HepG2 (cell line): ENCODE data around the gene SLC16A5. TPM values are rescaled to one million over a fixed set of nuclear protein-coding genes. Genes with fewer than 3 reads are reported as not detected.

ENCODE experiments used
- DBP ChIP-seq: sonication (generic); formaldehyde crosslinking; IDR thresholded peaks from 2 replicates; pipeline ENCODE4 v1.4.0; 2020; ENCODE audit warnings: missing genetic modification reagents; ENCODE audit errors: not compliant biosample characterization
- ELF3 ChIP-seq: IDR thresholded peaks from 2 replicates; pipeline ENCODE4 v1.6.1; 2016; ENCODE audit warnings: missing genetic modification reagents, missing compliant biosample characterization
- KLF12 ChIP-seq: sonication (generic); formaldehyde crosslinking; IDR thresholded peaks from 2 replicates; pipeline ENCODE4 v1.4.0; 2020; ENCODE audit warnings: missing genetic modification reagents, borderline replicate concordance
- POLR2G ChIP-seq: fragments of 200-400 bp; formaldehyde crosslinking; IDR thresholded peaks from 2 replicates; pipeline ENCODE4 v1.6.1; 2018; ENCODE audit warnings: mild to moderate bottlenecking, low read depth, low read length, moderate library complexity
- RBAK ChIP-seq: sonication (generic); formaldehyde crosslinking; IDR thresholded peaks from 2 replicates; pipeline ENCODE4 v1.5.1; 2020; ENCODE audit warnings: mild to moderate bottlenecking, missing genetic modification reagents
- TOPORS ChIP-seq: sonication (generic); formaldehyde crosslinking; IDR thresholded peaks from 2 replicates; pipeline ENCODE4 v1.8.0; 2023; ENCODE audit warnings: mild to moderate bottlenecking, missing genetic modification reagents
- ZNF136 ChIP-seq: sonication (generic); formaldehyde crosslinking; IDR thresholded peaks from 2 replicates; pipeline ENCODE4 v1.8.1; 2022; ENCODE audit warnings: low read depth, mild to moderate bottlenecking, moderate library complexity, missing genetic modification reagents
- ZNF205 ChIP-seq: IDR thresholded peaks from 2 replicates; pipeline ENCODE4 v1.6.1; 2018; ENCODE audit warnings: missing biosample characterization, missing genetic modification reagents
- ZNF564 ChIP-seq: sonication (generic); formaldehyde crosslinking; IDR thresholded peaks from 2 replicates; pipeline ENCODE4 v1.8.1; 2023; ENCODE audit warnings: mild to moderate bottlenecking, missing genetic modification reagents
- ZNF709 ChIP-seq: sonication (generic); formaldehyde crosslinking; IDR thresholded peaks from 2 replicates; pipeline ENCODE4 v1.5.0; 2020; ENCODE audit warnings: mild to moderate bottlenecking, missing genetic modification reagents
- polyA plus RNA-seq, 8 experiments: library from polyadenylated mRNA; depleted of rRNA in 3 of 8; stranded (reverse) in 7 of 8; unstranded in 1 of 8; fragments of >200 nt; fragmentation: Illumina TruSeq in 4 of 8; extraction: Trizol in 4 of 8; gene quantifications; 2 replicates each; pipeline versions ENCODE4 v1.2.1 to v1.2.3, GENCODE V29; 2011 to 2016; ENCODE audit warnings: low read depth in 4 of 8, missing spikeins in 1 of 8, mixed read lengths in 1 of 8; ENCODE audit not compliant: insufficient read depth in 1 of 8
- total RNA-seq, 5 experiments: library from RNA; depleted of rRNA; stranded (reverse); fragments of >200 nt; fragmentation: Illumina TruSeq; extraction: Trizol; gene quantifications; 2 replicates each; pipeline ENCODE4 v1.2.3, GENCODE V29; 2016; ENCODE audit warnings: low read depth in 1 of 5
- TF ChIP-seq, protein P1 (sequence below): sonication (generic); formaldehyde crosslinking; IDR thresholded peaks from 2 replicates; pipeline ENCODE4 v1.4.0; 2020; ENCODE audit warnings: missing genetic modification reagents
- TF ChIP-seq, protein P2 (sequence below): sonication (generic); formaldehyde crosslinking; IDR thresholded peaks from 2 replicates; pipeline ENCODE4 v1.5.0; 2020; ENCODE audit warnings: missing genetic modification reagents, mild to moderate bottlenecking, borderline replicate concordance

SLC16A5 gene
- total and polyA plus RNA-seq, 2 of the 13 experiments (the other 11 are each of a cell fraction or from before 2014, with no cell fraction given): 0.69 to 5.6 TPM

DNA sequence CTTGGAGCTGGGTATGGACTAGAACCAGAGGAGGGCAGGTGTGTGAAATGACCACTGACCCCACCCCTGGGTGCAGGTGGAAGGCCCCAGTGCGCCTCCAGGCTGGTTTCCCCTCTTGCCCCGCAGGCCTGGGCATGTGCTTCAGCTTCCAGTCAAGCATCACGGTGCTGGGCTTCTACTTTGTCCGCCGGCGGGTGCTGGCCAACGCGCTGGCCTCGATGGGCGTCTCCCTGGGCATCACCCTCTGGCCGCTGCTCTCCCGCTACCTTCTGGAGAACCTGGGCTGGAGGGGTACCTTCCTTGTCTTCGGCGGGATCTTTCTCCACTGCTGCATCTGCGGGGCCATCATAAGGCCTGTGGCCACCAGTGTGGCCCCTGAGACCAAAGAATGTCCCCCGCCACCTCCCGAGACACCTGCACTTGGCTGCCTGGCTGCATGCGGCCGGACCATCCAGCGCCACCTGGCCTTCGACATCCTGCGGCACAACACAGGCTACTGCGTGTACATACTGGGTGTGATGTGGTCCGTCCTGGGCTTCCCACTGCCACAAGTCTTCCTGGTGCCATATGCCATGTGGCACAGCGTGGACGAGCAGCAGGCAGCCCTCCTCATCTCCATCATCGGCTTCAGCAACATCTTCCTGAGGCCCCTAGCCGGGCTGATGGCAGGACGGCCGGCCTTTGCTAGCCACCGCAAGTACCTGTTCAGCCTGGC is 12.3 kb downstream of the SLC16A5 start (continued):
- TF ChIP-seq, protein P1, sequence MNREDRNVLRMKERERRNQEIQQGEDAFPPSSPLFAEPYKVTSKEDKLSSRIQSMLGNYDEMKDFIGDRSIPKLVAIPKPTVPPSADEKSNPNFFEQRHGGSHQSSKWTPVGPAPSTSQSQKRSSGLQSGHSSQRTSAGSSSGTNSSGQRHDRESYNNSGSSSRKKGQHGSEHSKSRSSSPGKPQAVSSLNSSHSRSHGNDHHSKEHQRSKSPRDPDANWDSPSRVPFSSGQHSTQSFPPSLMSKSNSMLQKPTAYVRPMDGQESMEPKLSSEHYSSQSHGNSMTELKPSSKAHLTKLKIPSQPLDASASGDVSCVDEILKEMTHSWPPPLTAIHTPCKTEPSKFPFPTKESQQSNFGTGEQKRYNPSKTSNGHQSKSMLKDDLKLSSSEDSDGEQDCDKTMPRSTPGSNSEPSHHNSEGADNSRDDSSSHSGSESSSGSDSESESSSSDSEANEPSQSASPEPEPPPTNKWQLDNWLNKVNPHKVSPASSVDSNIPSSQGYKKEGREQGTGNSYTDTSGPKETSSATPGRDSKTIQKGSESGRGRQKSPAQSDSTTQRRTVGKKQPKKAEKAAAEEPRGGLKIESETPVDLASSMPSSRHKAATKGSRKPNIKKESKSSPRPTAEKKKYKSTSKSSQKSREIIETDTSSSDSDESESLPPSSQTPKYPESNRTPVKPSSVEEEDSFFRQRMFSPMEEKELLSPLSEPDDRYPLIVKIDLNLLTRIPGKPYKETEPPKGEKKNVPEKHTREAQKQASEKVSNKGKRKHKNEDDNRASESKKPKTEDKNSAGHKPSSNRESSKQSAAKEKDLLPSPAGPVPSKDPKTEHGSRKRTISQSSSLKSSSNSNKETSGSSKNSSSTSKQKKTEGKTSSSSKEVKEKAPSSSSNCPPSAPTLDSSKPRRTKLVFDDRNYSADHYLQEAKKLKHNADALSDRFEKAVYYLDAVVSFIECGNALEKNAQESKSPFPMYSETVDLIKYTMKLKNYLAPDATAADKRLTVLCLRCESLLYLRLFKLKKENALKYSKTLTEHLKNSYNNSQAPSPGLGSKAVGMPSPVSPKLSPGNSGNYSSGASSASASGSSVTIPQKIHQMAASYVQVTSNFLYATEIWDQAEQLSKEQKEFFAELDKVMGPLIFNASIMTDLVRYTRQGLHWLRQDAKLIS (CRISPR knock-in tag): no peak
- TF ChIP-seq ZNF205 (CRISPR knock-in tag) (no peak), ELF3 (CRISPR knock-in tag) (no peak), RBAK (CRISPR knock-in tag) (no peak), ZNF136 (CRISPR knock-in tag) (no peak), POLR2G (no peak), DBP (CRISPR knock-in tag) (no peak), KLF12 (CRISPR knock-in tag) (no peak), ZNF564 (CRISPR knock-in tag) (no peak), TOPORS (CRISPR knock-in tag) (no peak), ZNF709 (no peak)
- TF ChIP-seq, protein P2, sequence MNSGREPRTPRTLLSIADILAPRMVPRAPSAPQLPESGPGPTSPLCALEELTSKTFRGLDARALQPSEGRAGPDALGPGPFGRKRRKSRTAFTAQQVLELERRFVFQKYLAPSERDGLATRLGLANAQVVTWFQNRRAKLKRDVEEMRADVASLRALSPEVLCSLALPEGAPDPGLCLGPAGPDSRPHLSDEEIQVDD (CRISPR knock-in tag): no peak
